Caco-2 (cell line): ENCODE measurements around the gene PLXDC2. TPM values are rescaled to one million over a fixed set of nuclear protein-coding genes. Genes with fewer than 3 reads are reported as not detected.

Experiments
- BruUV-seq: library from RNA; stranded (reverse); fragments of 400-500 nt; replicated peaks from 2 replicates; lab custom pipeline; 2021; lab: Mats Ljungman, UMichigan
- CTCF ChIA-PET: fragments of 300-600 bp; sonication (Branson Sonifier 250); formaldehyde crosslinking; loops from one replicate; lab custom pipeline; 2022; ENCODE audit warnings: antibody characterized with exemption; lab: Charles Lee
- POLR2A ChIA-PET: fragments of 300-600 bp; sonication (Branson Sonifier 250); formaldehyde crosslinking; loops from one replicate; lab custom pipeline; 2022; ENCODE audit warnings: antibody characterized with exemption; lab: Charles Lee
- DNase-seq, 2 experiments: peaks; one replicate each; pipeline versions ENCODE4 v3.0.0 to v3.0.0-alpha.2; 2020 to 2022
- H3K27me3 ChIP-seq: replicated peaks from 2 replicates; pipeline ENCODE4 v1.6.0; 2011; ENCODE audit warnings: low read length; ENCODE audit not compliant: control insufficient read depth, insufficient read depth
- H3K36me3 ChIP-seq: 2 replicates; pipeline ENCODE4 v1.5.1; 2011; ENCODE audit warnings: low read length; ENCODE audit not compliant: control insufficient read depth, insufficient read depth
- H3K4me1 ChIP-seq: fragments of 250-450 bp; sonication (Bioruptor Pico); 2 replicates; pipeline ENCODE4 v1.5.1; 2020; ENCODE audit warnings: mild to moderate bottlenecking
- H3K4me3 ChIP-seq: 2 replicates; pipeline ENCODE4 v1.5.1; 2011; ENCODE audit warnings: low read depth, mild to moderate bottlenecking, control low read depth, low read length
- H3K9me3 ChIP-seq: fragments of 250-450 bp; sonication (Bioruptor Pico); 2 replicates; pipeline ENCODE4 v1.5.1; 2020; ENCODE audit warnings: mild to moderate bottlenecking, moderate library complexity
- H3K27ac Mint-ChIP-seq: one replicate; pipeline ENCODE4 v1.8.0; 2022; ENCODE audit warnings: mixed read lengths; ENCODE audit not compliant: unreplicated experiment
- H3K27me3 Mint-ChIP-seq: one replicate; pipeline ENCODE4 v1.8.0; 2022; ENCODE audit warnings: mixed read lengths; ENCODE audit not compliant: insufficient read depth, unreplicated experiment
- H3K36me3 Mint-ChIP-seq: one replicate; pipeline ENCODE4 v1.8.0; 2022; ENCODE audit warnings: mild to moderate bottlenecking, mixed read lengths; ENCODE audit not compliant: insufficient read depth, unreplicated experiment
- H3K4me1 Mint-ChIP-seq: one replicate; pipeline ENCODE4 v1.8.0; 2022; ENCODE audit warnings: low read depth, mixed read lengths; ENCODE audit not compliant: unreplicated experiment
- H3K4me3 Mint-ChIP-seq: one replicate; pipeline ENCODE4 v1.8.0; 2022; ENCODE audit warnings: mild to moderate bottlenecking, moderate library complexity, mixed read lengths; ENCODE audit not compliant: unreplicated experiment
- H3K9me3 Mint-ChIP-seq: one replicate; pipeline ENCODE4 v1.8.0; 2022; ENCODE audit warnings: mixed read lengths; ENCODE audit not compliant: unreplicated experiment
- CTCF ChIP-seq, 2 experiments: fragments of 200-600 bp in 1 of 2; IDR thresholded peaks; 1 replicate in 1 of 2; 2 replicates in 1 of 2; pipeline versions ENCODE4 v1.5.1 to v1.8.0; 2011 to 2022; ENCODE audit warnings: antibody characterized with exemption in 1 of 2, control low read depth in 1 of 2, inconsistent platforms in 1 of 2, low read depth in 1 of 2, low read length in 1 of 2, mild to moderate bottlenecking in 1 of 2, moderate library complexity in 1 of 2; ENCODE audit not compliant: insufficient read depth in 1 of 2, severe bottlenecking in 1 of 2, unreplicated experiment in 1 of 2
- intact Hi-C: fragments of 100-400 bp; cut with micrococcal nuclease; formaldehyde crosslinking; loops from one replicate; pipeline ENCODE4 v1.10.0; 2022; ENCODE audit not compliant: unreplicated experiment
- total RNA-seq: library from RNA; stranded (reverse); gene quantifications from 2 replicates; pipeline ENCODE4 v1.2.3, GENCODE V29; 2022

Gene PLXDC2
- total RNA-seq, 1 experiment from 2014 or later: 0.54 TPM

- Mint-ChIP-seq H3K9me3 (peaks cover 10% of the 10 kb centered on the region), H3K36me3 (no peaks in the 10 kb centered on the region), H3K27ac (no peak overlapping the region), H3K4me3 (no peak overlapping the region), H3K27me3 (no peaks in the 10 kb centered on the region), H3K4me1 (no peaks in the 10 kb centered on the region)
- H3K36me3 ChIP-seq: no peaks in the 10 kb centered on the region
- no peak for TF ChIP-seq CTCF (IDR thresholded peaks at IDR 0.05; ENCODE audit: insufficient read depth in 1 of 2, low read depth in 1 of 2, low read length in 1 of 2, severe bottlenecking in 1 of 2, unreplicated experiment in 1 of 2)
- CTCF ChIA-PET: no interaction called here
- no peak for DNase-seq
- H3K4me1 ChIP-seq: no peaks in the 10 kb centered on the region
- no peaks in the 10 kb centered on the region for H3K9me3 ChIP-seq
- intact Hi-C loops: no loop called here
- no peaks in the 10 kb centered on the region for H3K27me3 ChIP-seq
- POLR2A ChIA-PET: no interaction called here
- H3K4me3 ChIP-seq: no peak overlapping the region
- BruUV-seq: no TSS peak
Observed at GRCh38 chr10:19930936-19931893, 115.0 kb downstream of the PLXDC2 start.

GRCh38 chr10:19931894-19932590 is 115.8 kb downstream of the PLXDC2 start:
- H3K9me3 Mint-ChIP-seq: peaks cover 5% of the 10 kb centered on the region
- no peaks in the 10 kb centered on the region for H3K4me1 ChIP-seq
- no peak for DNase-seq
- H3K27ac Mint-ChIP-seq: no peak overlapping the region
- no peaks in the 10 kb centered on the region for H3K27me3 Mint-ChIP-seq
- no peaks in the 10 kb centered on the region for H3K27me3 ChIP-seq
- H3K4me3 Mint-ChIP-seq: no peak overlapping the region
- no peak overlapping the region for H3K4me3 ChIP-seq
- intact Hi-C loops: no loop called here
- ChIA-PET POLR2A (no interaction called here), CTCF (no interaction called here)
- no peaks in the 10 kb centered on the region for H3K4me1 Mint-ChIP-seq
- no peaks in the 10 kb centered on the region for H3K36me3 Mint-ChIP-seq
- TF ChIP-seq CTCF (IDR thresholded peaks at IDR 0.05; ENCODE audit: insufficient read depth in 1 of 2, low read depth in 1 of 2, low read length in 1 of 2, severe bottlenecking in 1 of 2, unreplicated experiment in 1 of 2): no peak
- no peaks in the 10 kb centered on the region for H3K9me3 ChIP-seq
- no peaks in the 10 kb centered on the region for H3K36me3 ChIP-seq
- BruUV-seq: no TSS peak

- H3K36me3 Mint-ChIP-seq: no peaks in the 10 kb centered on the region
- H3K27ac Mint-ChIP-seq: no peak overlapping the region
- no peak overlapping the region for H3K4me3 Mint-ChIP-seq
- no peak for TF ChIP-seq CTCF (IDR thresholded peaks at IDR 0.05; ENCODE audit: insufficient read depth in 1 of 2, low read depth in 1 of 2, low read length in 1 of 2, severe bottlenecking in 1 of 2, unreplicated experiment in 1 of 2)
- no peaks in the 10 kb centered on the region for H3K4me1 Mint-ChIP-seq
- no peaks in the 10 kb centered on the region for H3K36me3 ChIP-seq
- BruUV-seq: no TSS peak
- H3K9me3 ChIP-seq: no peaks in the 10 kb centered on the region
- H3K27me3 ChIP-seq: no peaks in the 10 kb centered on the region
- intact Hi-C loops: no loop called here
- H3K4me1 ChIP-seq: no peaks in the 10 kb centered on the region
- H3K9me3 Mint-ChIP-seq: no peaks in the 10 kb centered on the region
- DNase-seq: no peak
- ChIA-PET POLR2A (no interaction called here), CTCF (no interaction called here)
- H3K27me3 Mint-ChIP-seq: no peaks in the 10 kb centered on the region
- H3K4me3 ChIP-seq: no peak overlapping the region
Observed at GRCh38 chr10:19932806-19933371, 116.7 kb downstream of the PLXDC2 start.
